ENCODE results near the gene CWC25. TPM values are rescaled to one million over a fixed set of nuclear protein-coding genes. Genes with fewer than 3 reads are reported as not detected.

The CWC25 gene
- total and polyA plus RNA-seq, 2 of the 13 experiments (the other 11 are each of a cell fraction or from before 2014, with no cell fraction given) = 15.6 to 22.7 TPM

- TF ChIP-seq ZBTB40 (IDR thresholded peaks at IDR 0.05) (no peak), ZBTB40 (CRISPR knock-in tag; IDR thresholded peaks at IDR 0.05) (peak; percentile 56; the same call in 1 of the 2 replicates), HNRNPL (IDR thresholded peaks at IDR 0.05; ENCODE audit: low read depth, low read length) (no peak), ZNF598 (CRISPR knock-in tag; IDR thresholded peaks at IDR 0.05; ENCODE audit: borderline replicate concordance) (no peak), EEA1 (CRISPR knock-in tag; IDR thresholded peaks at IDR 0.05; ENCODE audit: borderline replicate concordance) (peak; percentile 92; the same call in 1 of the 2 replicates), GTF2F1 (IDR thresholded peaks at IDR 0.05; ENCODE audit: low read length) (no peak), HOXA7 (CRISPR knock-in tag; IDR thresholded peaks at IDR 0.05) (no peak), ZBTB44 (CRISPR knock-in tag; IDR thresholded peaks at IDR 0.05) (no peak), ASH2L (IDR thresholded peaks at IDR 0.05; ENCODE audit: insufficient read length, low read depth, low read length) (peak; percentile 70), JUND (CRISPR knock-in tag; IDR thresholded peaks at IDR 0.05) (peak; percentile 57), KAT8 (CRISPR knock-in tag; IDR thresholded peaks at IDR 0.05) (peak; percentile 15; the same call in 1 of the 2 replicates), KDM4B (CRISPR knock-in tag; IDR thresholded peaks at IDR 0.05) (peak; percentile 20; the same call in 1 of the 2 replicates), AHR (CRISPR knock-in tag; IDR thresholded peaks at IDR 0.05) (no peak), ZNF143 (CRISPR knock-in tag; IDR thresholded peaks at IDR 0.05) (no peak; the same call in 1 of the 2 replicates), ZBTB2 (CRISPR knock-in tag; IDR thresholded peaks at IDR 0.05; ENCODE audit: low read depth) (no peak), ARNT2 (CRISPR knock-in tag; IDR thresholded peaks at IDR 0.05; ENCODE audit: low read depth) (no peak)
These were observed 26.3 kb downstream of the CWC25 start (continued) for GRCh38 chr17:38798614-38799500.

Measured in HepG2 (cell line).